CD8-positive, alpha-beta memory T cell (primary cell): ENCODE measurements around the gene TTLL9. TPM values are rescaled to one million over a fixed set of nuclear protein-coding genes. Genes with fewer than 3 reads are reported as not detected.

Experiments used
- CTCF ChIA-PET: fragments of 350-600 bp; sonication (Branson Sonifier 250); formaldehyde crosslinking; loops from one replicate; lab custom pipeline; 2021; ENCODE audit warnings: antibody characterized with exemption; lab: Charles Lee
- POLR2A ChIA-PET: fragments of 350-600 bp; sonication (Branson Sonifier 250); formaldehyde crosslinking; loops from one replicate; lab custom pipeline; 2021; ENCODE audit warnings: antibody characterized with exemption; lab: Charles Lee
- DNase-seq, 5 donors: peaks; one replicate each; pipeline versions ENCODE4 v3.0.0 to v3.0.0-alpha.2; 2020 to 2022; ENCODE audit warnings: mixed read lengths in 1 of 5
- H3K27ac ChIP-seq: one replicate; pipeline ENCODE4 v1.7.0; 2013; ENCODE audit warnings: low read depth, mild to moderate bottlenecking, low read length, moderate library complexity
- H3K27me3 ChIP-seq: 2 replicates; pipeline ENCODE4 v1.7.0; 2013; ENCODE audit warnings: low read length, mild to moderate bottlenecking; ENCODE audit not compliant: insufficient read depth, poor library complexity, severe bottlenecking
- H3K36me3 ChIP-seq: 2 replicates; pipeline ENCODE4 v1.7.0; 2013; ENCODE audit warnings: mild to moderate bottlenecking, low read length, moderate library complexity; ENCODE audit not compliant: insufficient read depth
- H3K4me1 ChIP-seq: 2 replicates; pipeline ENCODE4 v1.7.0; 2013; ENCODE audit warnings: mild to moderate bottlenecking, low read length, moderate library complexity; ENCODE audit not compliant: insufficient read depth
- H3K4me3 ChIP-seq: 2 replicates; pipeline ENCODE4 v1.7.0; 2013; ENCODE audit warnings: mild to moderate bottlenecking, low read length
- H3K9me3 ChIP-seq: 2 replicates; pipeline ENCODE4 v1.7.0; 2013; ENCODE audit warnings: mild to moderate bottlenecking, low read length
- H3K27ac Mint-ChIP-seq, 8 donors: one replicate each; pipeline ENCODE4 v1.8.0; 2020 to 2021; ENCODE audit warnings: mixed read lengths in 8 of 8, mild to moderate bottlenecking in 6 of 8, inconsistent platforms in 3 of 8, moderate library complexity in 3 of 8
- H3K27me3 Mint-ChIP-seq, 2 donors: one replicate each; pipeline ENCODE4 v1.8.0; 2020 to 2021; ENCODE audit warnings: mixed read lengths in 2 of 2, mild to moderate bottlenecking in 1 of 2, moderate library complexity in 1 of 2
- H3K36me3 Mint-ChIP-seq, 3 donors: one replicate each; pipeline ENCODE4 v1.8.0; 2020 to 2021; ENCODE audit warnings: mixed read lengths in 3 of 3, inconsistent platforms in 1 of 3, mild to moderate bottlenecking in 1 of 3
- H3K4me1 Mint-ChIP-seq, 3 donors: one replicate each; pipeline ENCODE4 v1.8.0; 2020 to 2021; ENCODE audit warnings: mixed read lengths in 3 of 3, inconsistent platforms in 1 of 3, mild to moderate bottlenecking in 1 of 3
- H3K4me3 Mint-ChIP-seq, 7 donors: one replicate each; pipeline ENCODE4 v1.8.0; 2020 to 2021; ENCODE audit warnings: mixed read lengths in 7 of 7, mild to moderate bottlenecking in 6 of 7, moderate library complexity in 4 of 7, inconsistent platforms in 2 of 7
- H3K9me3 Mint-ChIP-seq, 5 donors: one replicate each; pipeline ENCODE4 v1.8.0; 2020 to 2022; ENCODE audit warnings: mixed read lengths in 5 of 5, mild to moderate bottlenecking in 3 of 5, moderate library complexity in 2 of 5, inconsistent platforms in 1 of 5
- polyA plus RNA-seq: library from polyadenylated mRNA; unstranded; fragments of 300-500 nt; fragmentation: Illumina TruSeq; gene quantifications from one replicate; pipeline ENCODE4 v1.2.3, GENCODE V29; 2021
- total RNA-seq, 2 experiments: library from RNA; stranded (reverse); gene quantifications; one replicate each; pipeline ENCODE4 v1.2.3, GENCODE V29; 2021

The TTLL9 gene
- total and polyA plus RNA-seq, 3 experiments from 2014 or later = not detected

DNA sequence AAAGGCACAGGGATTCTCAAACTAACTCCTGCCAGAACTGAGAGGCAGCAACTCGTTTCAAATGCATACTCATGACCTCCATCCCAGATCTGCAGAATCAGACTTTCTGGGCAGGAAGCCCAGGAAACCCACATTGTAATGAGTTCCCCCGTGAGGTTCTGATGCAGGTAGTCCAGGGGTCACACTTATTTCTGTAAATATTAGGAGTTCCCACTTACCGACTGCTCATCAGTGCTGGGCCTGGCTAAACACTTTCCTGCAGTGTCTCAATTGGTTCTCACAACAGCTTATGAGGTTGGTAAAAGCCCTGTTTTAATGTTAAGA, 11.7 kb upstream of the TTLL9 start:
- H3K4me3 ChIP-seq = no peak overlapping the region
- H3K9me3 Mint-ChIP-seq = no peaks in the 10 kb centered on the region
- ChIA-PET CTCF (interaction anchor here (2.5 kb wide), 1 partner anchor 12 kb away, joined by 6 read pairs; no protein-coding TSS in a partner anchor), POLR2A (no interaction called here)
- H3K4me3 Mint-ChIP-seq = no peak overlapping the region
- H3K27ac Mint-ChIP-seq = peak overlapping the region in 1 of 8 donors; percentile 24
- H3K9me3 ChIP-seq = no peaks in the 10 kb centered on the region
- no peaks in the 10 kb centered on the region for H3K36me3 Mint-ChIP-seq
- H3K27me3 ChIP-seq = peaks cover 16% of the 10 kb centered on the region
- peaks cover 0 to 17% (median 5%) of the 10 kb centered on the region in 3 donors for H3K4me1 Mint-ChIP-seq
- H3K27ac ChIP-seq = no peak overlapping the region
- no peaks in the 10 kb centered on the region for H3K36me3 ChIP-seq
- peaks cover 7% of the 10 kb centered on the region for H3K4me1 ChIP-seq
- H3K27me3 Mint-ChIP-seq = peaks cover 9 to 13% of the 10 kb centered on the region in 2 donors
- no peak for DNase-seq

DNA sequence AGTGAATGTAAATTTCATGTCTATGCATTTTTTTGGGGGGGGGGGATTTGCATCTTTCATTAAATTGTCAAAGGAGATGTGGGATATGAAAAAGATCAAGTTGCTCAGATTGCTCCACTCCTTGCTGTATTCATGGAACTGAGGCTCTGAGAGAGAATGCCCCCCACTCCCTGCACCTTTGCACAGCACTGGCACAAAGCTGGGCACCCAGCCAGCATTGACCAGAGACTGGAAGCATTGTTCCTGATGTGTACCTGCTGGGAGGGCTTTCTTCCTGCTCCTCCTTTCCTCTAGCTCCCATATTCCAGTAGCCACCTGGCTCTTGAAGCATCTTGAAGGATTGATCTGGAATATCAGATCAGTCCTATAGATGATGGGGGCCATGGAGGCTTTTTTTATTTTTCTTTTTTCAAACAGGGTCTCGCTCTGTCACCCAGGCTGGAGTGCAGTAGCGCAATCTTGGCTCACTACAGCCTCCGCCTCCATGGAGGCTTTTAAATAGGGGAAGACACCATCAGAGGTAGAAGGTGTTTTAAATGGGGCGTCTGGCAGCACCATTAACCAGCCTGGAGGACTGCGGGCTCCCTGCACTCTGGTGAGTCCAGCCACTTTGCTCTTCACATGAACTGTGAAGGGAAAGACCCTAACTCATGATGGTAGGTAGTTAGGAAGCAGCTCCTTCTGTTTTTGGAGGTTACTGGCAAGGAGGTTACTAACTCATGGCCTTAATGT, 11.0 kb upstream of the TTLL9 start:
- H3K36me3 Mint-ChIP-seq = no peaks in the 10 kb centered on the region
- Histone ChIP-seq H3K27ac (no peak overlapping the region), H3K9me3 (no peaks in the 10 kb centered on the region), H3K27me3 (peaks cover 16% of the 10 kb centered on the region), H3K4me1 (peaks cover 7% of the 10 kb centered on the region), H3K4me3 (no peak overlapping the region), H3K36me3 (no peaks in the 10 kb centered on the region)
- H3K4me3 Mint-ChIP-seq = peak overlapping the region in 3 of 7 donors; percentile 32 to 54 (median 41)
- ChIA-PET CTCF (interaction anchor here (1.0 to 2.5 kb wide), 4 partner anchors 8 to 93 kb away, joined by 4 to 6 read pairs (median 6); no protein-coding TSS in a partner anchor), POLR2A (no interaction called here)
- H3K9me3 Mint-ChIP-seq = no peaks in the 10 kb centered on the region
- no peak overlapping the region for H3K27ac Mint-ChIP-seq
- no peak for DNase-seq
- H3K27me3 Mint-ChIP-seq = peaks cover 9 to 13% of the 10 kb centered on the region in 2 donors
- peaks cover 0 to 17% (median 5%) of the 10 kb centered on the region in 3 donors for H3K4me1 Mint-ChIP-seq

DNA sequence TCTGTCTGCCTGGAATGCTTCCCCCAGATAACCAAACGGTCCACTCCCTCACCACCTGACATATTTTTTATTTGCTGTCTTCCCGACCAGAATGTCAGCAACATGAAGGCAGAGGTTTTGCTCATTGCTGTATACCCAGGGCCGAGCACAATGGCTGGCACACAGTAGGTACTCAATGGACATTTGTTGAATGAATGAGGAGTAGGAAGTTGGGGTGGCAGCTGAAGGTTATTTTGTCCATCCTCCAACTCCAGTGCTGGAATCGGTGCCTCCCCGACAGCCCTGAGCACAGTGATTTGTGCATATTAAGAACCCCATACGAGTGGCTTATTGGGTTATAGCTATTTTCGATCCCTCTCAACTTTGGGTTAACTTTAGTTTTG, 10.4 kb upstream of the TTLL9 start:
- peaks cover 16% of the 10 kb centered on the region for H3K27me3 ChIP-seq
- no peaks in the 10 kb centered on the region for H3K36me3 Mint-ChIP-seq
- peaks cover 0 to 17% (median 5%) of the 10 kb centered on the region in 3 donors for H3K4me1 Mint-ChIP-seq
- H3K4me1 ChIP-seq = peaks cover 7% of the 10 kb centered on the region
- no peak overlapping the region for H3K4me3 ChIP-seq
- ChIA-PET POLR2A (no interaction called here), CTCF (interaction anchor here (1.0 to 2.5 kb wide), 4 partner anchors 8 to 93 kb away, joined by 4 to 6 read pairs (median 6); no protein-coding TSS in a partner anchor)
- DNase-seq = no peak
- no peaks in the 10 kb centered on the region for H3K9me3 ChIP-seq
- peak overlapping the region in 5 of 7 donors; percentile 8 to 54 (median 39) for H3K4me3 Mint-ChIP-seq
- H3K27ac ChIP-seq = no peak overlapping the region
- H3K9me3 Mint-ChIP-seq = no peaks in the 10 kb centered on the region
- H3K36me3 ChIP-seq = no peaks in the 10 kb centered on the region
- no peak overlapping the region for H3K27ac Mint-ChIP-seq
- H3K27me3 Mint-ChIP-seq = peaks cover 9 to 13% of the 10 kb centered on the region in 2 donors

DNA sequence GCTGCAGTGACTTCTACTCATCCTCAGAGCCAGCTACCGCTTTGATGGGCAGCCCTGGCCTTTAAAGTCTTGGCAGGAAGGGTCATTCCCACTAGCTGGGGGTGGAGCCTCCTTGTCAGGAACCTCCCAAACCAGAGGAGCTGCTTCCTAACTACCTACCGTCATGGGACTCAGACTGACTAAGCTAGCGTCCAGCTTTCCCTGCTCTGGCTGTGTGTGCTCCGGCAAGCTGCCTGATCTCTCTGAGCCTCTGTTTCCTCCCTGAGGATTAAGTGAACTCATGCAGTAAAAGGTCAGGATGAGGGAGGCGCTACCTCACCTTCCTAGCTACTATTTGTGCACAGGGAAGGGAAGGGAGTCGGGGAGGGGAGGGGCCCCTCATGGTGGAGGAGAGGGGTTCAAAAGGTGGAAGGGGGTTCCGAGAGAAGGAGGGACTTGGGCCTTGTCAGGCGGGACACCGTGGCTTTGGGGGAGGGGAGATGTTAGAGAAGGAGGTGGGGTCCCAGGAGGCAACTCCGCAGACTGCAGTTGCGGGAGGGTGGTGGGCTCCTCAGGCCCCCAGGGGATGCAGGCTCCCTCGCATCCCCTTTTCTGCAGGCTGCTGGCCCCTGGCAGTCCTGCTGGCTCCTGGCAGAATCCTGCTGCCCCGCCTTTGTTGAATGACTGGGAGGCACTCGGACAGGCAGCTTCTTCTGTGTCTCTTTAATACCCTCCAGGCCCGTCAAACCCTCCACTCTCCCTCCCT, 9.9 kb upstream of the TTLL9 start:
- Mint-ChIP-seq H3K4me1 (peaks cover 0 to 17% (median 5%) of the 10 kb centered on the region in 3 donors), H3K27me3 (peaks cover 9 to 13% of the 10 kb centered on the region in 2 donors), H3K4me3 (peak overlapping the region; percentile 23 to 61 (median 37)), H3K9me3 (no peaks in the 10 kb centered on the region), H3K27ac (no peak overlapping the region), H3K36me3 (no peaks in the 10 kb centered on the region)
- no peak for DNase-seq
- Histone ChIP-seq H3K4me1 (peaks cover 7% of the 10 kb centered on the region), H3K36me3 (no peaks in the 10 kb centered on the region), H3K9me3 (no peaks in the 10 kb centered on the region), H3K27ac (no peak overlapping the region), H3K4me3 (peak overlapping the region; percentile 51), H3K27me3 (peaks cover 16% of the 10 kb centered on the region)
- ChIA-PET CTCF (interaction anchor here (1.0 to 2.5 kb wide), 4 partner anchors 9 to 92 kb away, joined by 4 to 6 read pairs (median 6); no protein-coding TSS in a partner anchor), POLR2A (no interaction called here)

DNA sequence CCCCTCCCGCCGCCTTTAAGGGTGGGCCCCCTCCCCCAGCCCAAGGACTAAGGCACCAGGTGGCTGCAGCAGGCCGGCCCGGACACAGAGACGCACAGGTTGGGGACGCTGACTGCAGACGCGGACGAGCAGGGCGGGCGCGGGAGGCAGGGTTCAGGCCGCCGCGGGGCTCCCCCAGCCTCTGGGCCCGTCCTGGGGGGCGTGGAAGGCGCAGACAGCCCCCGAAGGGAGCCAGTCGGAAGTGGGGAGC, 9.4 kb upstream of the TTLL9 start:
- peaks cover 9 to 13% of the 10 kb centered on the region in 2 donors for H3K27me3 Mint-ChIP-seq
- H3K27me3 ChIP-seq = peaks cover 15% of the 10 kb centered on the region
- H3K4me3 ChIP-seq = peak overlapping the region; percentile 51
- H3K4me1 ChIP-seq = peaks cover 7% of the 10 kb centered on the region
- H3K27ac Mint-ChIP-seq = no peak overlapping the region
- peaks cover 0 to 17% (median 5%) of the 10 kb centered on the region in 3 donors for H3K4me1 Mint-ChIP-seq
- no peaks in the 10 kb centered on the region for H3K9me3 ChIP-seq
- no peaks in the 10 kb centered on the region for H3K36me3 Mint-ChIP-seq
- no peak for DNase-seq
- CTCF ChIA-PET = no interaction called here
- POLR2A ChIA-PET = no interaction called here
- no peaks in the 10 kb centered on the region for H3K9me3 Mint-ChIP-seq
- H3K4me3 Mint-ChIP-seq = peak overlapping the region; percentile 5 to 47 (median 35)
- no peak overlapping the region for H3K27ac ChIP-seq
- no peaks in the 10 kb centered on the region for H3K36me3 ChIP-seq

DNA sequence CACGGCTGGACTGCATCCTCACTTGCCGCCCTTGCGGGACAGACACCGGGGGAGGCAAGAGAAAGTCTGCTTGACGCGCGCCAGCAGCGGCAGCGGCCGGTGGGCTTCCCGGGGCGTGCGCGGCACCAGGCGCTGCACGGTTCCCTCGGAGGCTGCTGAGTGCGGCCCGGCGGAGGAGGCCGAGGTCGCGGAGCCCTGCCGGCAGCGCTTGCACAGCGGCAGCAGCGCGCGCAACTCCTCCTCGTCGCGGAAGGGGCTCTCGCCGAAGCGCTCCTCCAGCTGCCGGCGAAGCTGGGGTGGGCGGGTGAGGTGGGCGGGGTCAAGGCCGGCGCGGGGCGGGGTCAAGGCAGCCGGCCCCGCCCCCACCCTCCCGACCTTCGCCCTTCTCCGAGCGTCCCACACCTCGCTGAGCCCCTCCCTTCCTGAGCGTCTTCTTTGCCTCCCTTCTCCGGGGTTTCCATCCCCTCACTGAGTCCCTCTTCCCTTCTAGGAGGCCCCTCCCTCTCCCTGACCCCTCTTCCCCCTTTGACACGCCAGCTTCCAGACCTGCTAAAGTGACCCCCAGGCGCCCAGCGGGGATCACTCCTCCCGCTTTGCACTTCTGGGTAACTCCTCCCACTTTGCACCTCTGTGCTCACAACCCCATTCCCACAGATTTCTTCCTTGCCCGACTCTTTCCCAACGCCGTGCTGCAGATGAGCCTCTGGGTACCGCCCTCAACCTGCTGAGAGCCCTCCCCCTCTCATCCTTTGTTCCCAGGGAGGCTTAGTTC, 8.9 kb upstream of the TTLL9 start:
- H3K4me1 ChIP-seq = peaks cover 7% of the 10 kb centered on the region
- no peak overlapping the region for H3K27ac ChIP-seq
- Mint-ChIP-seq H3K27me3 (peaks cover 9 to 13% of the 10 kb centered on the region in 2 donors), H3K27ac (peak overlapping the region in 1 of 8 donors; percentile 57), H3K36me3 (no peaks in the 10 kb centered on the region), H3K9me3 (no peaks in the 10 kb centered on the region), H3K4me1 (peaks cover 0 to 17% (median 5%) of the 10 kb centered on the region in 3 donors), H3K4me3 (peak overlapping the region in 6 of 7 donors; percentile 42 to 89 (median 59))
- peak overlapping the region; percentile 51 for H3K4me3 ChIP-seq
- peak; percentile 59 to 73 (median 63) for DNase-seq
- POLR2A ChIA-PET = no interaction called here
- no peaks in the 10 kb centered on the region for H3K36me3 ChIP-seq
- peaks cover 10% of the 10 kb centered on the region for H3K27me3 ChIP-seq
- no peaks in the 10 kb centered on the region for H3K9me3 ChIP-seq
- CTCF ChIA-PET = interaction anchor here (1.6 kb wide), 1 partner anchor 15 kb away, joined by 4 read pairs; no protein-coding TSS in a partner anchor

DNA sequence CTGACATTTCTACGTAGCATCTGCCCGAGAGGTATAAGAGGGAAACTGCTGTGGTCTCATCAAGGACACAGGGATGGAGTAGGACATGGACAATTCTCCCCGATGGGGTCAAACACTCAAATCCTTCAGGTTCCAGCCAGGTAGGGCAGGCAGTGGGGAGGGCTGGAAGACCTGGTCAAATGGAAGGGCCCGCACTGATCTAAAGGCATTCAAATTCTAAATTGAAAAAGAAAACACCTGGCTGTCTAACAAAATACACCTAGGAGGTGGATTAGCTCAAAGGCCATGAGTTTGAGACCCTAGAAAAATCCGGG, 8.3 kb upstream of the TTLL9 start:
- Mint-ChIP-seq H3K27me3 (peaks cover 9 to 13% of the 10 kb centered on the region in 2 donors), H3K27ac (no peak overlapping the region), H3K36me3 (no peaks in the 10 kb centered on the region), H3K4me3 (peak overlapping the region; percentile 41 to 89 (median 52)), H3K4me1 (peaks cover 0 to 17% (median 5%) of the 10 kb centered on the region in 3 donors), H3K9me3 (no peaks in the 10 kb centered on the region)
- no peaks in the 10 kb centered on the region for H3K9me3 ChIP-seq
- no peak overlapping the region for H3K4me3 ChIP-seq
- POLR2A ChIA-PET = no interaction called here
- H3K27ac ChIP-seq = no peak overlapping the region
- DNase-seq = no peak
- H3K4me1 ChIP-seq = peaks cover 7% of the 10 kb centered on the region
- CTCF ChIA-PET = interaction anchor here (1.1 to 1.6 kb wide), 2 partner anchors 10 to 15 kb away, joined by 4 read pairs; no protein-coding TSS in a partner anchor
- no peaks in the 10 kb centered on the region for H3K36me3 ChIP-seq
- H3K27me3 ChIP-seq = peaks cover 9% of the 10 kb centered on the region
